Lung microvascular endothelial cell (primary cell): ENCODE measurements around the gene RASGRP2. TPM values are rescaled to one million over a fixed set of nuclear protein-coding genes. Genes with fewer than 3 reads are reported as not detected.

Experiments
- DNase-seq, 2 donors: peaks; one replicate each; pipeline versions ENCODE4 v3.0.0 to v3.0.0-alpha.2; 2010; ENCODE audit warnings: low read depth in 2 of 2
- total RNA-seq: library from RNA; depleted of rRNA; stranded (reverse); fragments of >200 nt; gene quantifications from 2 replicates; pipeline ENCODE4 v1.2.1, GENCODE V29; 2014

The RASGRP2 gene
- total RNA-seq, 1 donor from 2014 or later, result 4.4 TPM

DNA sequence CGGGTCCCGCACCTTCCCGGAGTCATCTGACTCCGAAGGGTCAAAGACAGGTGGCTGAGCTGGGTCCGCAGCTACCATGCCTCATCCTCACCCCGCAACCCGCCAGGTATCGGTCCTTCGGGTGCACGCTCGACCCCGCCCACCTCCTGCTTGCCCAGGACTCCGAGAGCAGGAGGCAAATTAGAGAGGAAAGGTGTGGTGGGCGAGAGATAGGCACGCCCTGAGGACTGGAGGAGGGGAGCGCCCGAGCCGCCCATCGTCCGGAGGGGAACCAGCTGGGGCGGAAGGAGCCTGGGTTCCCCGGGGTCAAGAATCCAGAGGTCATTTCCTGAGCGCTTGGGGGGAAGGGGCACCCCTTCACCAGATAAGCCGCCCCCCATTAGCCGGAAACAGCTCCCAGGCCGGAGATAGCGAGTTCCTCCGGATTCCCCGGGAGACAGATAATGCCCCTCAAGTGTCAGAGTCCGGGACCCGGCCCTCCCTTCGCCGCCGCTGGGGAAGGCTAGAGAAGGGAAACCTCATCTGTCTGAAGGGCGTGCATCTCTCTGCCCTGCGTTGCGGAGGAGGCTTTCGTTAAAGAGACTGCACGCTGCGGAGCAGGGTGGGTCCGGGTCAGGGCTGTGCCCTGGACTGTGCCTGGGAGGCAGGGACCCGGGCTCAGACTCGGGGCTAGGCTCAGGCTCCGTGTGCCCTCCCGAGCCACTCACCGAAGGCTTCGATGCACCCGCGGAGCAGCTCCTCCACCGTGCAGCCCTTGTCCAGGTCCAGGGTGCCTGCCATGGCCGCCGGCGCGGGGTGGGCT lies 1.7 kb downstream of the RASGRP2 start:
- no peak for DNase-seq

GRCh38 chr11:64741375-64742086 lies 2.4 kb downstream of the RASGRP2 start:
- no peak for DNase-seq

GRCh38 chr11:64739871-64740270 lies 4.1 kb downstream of the RASGRP2 start:
- DNase-seq, result no peak

DNA sequence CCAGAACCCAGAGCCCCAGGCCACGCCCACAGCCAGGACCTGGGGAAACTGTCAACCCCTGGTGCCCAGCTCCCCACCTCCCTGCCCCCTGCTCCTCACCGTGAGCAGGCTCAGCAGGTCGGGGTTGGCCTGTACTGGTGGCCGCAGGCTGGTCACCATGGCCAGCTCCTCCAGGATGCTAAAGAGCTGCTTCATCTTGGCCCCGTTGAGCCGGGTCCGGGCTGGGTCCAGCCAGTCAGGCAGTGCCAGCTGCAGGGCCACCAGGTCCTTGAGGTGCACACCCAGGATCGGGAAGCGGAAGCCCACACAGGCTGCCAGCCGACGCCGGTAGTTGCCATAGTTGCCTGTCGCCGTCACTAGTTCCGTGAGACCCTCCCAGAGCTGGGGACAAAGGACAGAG lies 7.3 kb downstream of the RASGRP2 start:
- no peak for DNase-seq

- DNase-seq, result no peak
Measured at GRCh38 chr11:64735725-64736259, 8.2 kb downstream of the RASGRP2 start.

GRCh38 chr11:64734811-64735724 lies 8.9 kb downstream of the RASGRP2 start:
- DNase-seq, result no peak

DNA sequence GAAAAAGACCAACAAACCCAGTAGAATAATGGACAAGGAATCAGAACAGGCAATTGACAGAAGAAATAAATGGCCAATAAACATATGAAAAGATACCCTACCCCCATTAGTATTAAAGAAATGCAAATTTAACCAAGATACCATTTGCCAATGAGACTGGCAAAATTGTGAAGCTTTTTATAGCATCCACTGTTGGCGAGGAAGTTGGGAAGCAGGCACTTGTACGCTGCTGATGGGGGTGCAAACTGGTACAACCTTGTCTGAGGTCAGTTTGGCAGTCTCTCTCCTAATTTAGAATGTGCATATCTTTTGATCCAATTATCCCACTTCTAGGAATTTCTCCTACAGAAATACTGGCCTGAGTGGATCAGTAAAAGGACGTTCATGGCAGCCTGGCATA lies 12.3 kb downstream of the RASGRP2 start:
- DNase-seq, result no peak

DNA sequence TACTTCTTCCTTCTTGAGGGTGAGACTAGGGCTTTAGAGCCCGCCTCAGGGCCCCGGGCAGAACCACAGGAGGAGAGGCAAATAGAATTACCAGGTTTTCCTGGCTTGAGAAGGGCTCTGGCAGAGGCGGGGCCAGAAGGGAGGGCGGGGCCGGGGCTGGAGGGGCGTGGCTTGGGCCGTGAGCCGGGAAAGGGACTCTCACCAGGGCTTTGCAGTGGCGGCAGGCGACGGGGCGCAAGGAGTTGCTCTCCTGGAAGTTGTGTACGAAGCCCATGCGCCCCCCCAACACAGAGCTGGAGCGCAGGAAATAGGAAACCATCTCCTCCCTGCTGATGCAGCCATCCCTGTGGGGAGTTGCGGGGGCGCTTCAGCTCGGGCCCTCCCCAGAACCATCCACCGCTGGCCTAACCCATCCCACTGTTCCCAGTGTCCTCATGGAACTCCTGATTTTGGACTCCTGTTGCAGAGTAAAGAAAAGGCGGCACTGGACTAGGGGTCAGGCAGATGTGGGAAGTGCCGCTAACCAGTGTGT lies 14.0 kb downstream of the RASGRP2 start:
- DNase-seq, result no peak

- no peak for DNase-seq
Measured at GRCh38 chr11:64728757-64729365, 15.1 kb downstream of the RASGRP2 start.

DNA sequence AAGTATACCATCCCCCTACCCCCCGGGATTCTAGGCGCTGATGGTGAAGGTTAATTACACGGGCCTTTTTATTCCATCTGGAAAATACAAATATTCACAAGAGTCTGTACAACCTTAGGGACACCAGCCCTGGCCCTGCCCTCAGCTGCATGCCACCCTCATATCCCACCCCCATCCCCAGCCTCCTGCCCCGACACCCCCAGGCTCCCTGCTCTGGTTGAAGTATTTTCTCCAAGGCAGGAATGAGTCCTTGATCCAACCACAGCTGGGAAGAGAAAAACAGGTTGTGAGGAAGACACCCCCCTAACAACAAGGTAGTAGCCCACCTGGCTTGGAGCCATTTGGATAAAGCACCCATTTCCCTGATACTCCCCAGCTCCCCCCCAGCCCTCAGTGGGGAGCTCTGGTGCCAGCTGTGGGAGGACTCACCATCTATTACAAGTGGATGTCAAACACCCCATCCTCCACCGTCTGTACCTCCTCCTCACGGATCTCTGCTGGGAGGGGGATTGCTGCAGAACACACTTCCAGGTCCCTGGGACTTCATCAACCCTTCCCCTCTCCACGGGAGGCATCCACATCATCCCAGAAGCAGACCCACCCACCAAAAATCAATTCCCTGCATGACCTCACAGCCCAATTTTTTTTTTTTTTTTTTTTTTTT lies 16.9 kb downstream of the RASGRP2 start:
- DNase-seq, result no peak

DNA sequence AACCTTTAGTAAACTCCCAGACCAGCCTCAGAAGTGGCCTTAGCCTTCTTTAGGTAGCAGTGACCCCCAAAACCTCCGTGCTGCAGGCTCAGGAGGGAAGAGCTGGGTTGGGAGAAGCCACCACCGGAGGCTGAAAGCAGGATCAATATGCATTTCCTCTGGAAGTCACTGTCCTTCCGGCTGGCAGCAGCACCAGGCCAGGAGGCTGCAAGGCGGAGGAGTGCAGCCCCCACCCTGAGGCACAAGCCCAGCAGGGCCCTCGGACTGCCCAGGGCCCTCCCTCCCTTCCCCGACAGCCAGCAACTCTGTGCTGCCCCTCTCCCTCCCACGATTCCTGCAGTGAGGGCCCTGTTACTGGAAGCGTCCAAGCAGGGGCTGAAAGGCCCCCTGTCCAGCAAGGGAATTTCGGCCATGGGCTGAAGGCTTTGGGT lies 17.7 kb downstream of the RASGRP2 start:
- DNase-seq, result no peak

GRCh38 chr11:64724863-64725532 lies 18.9 kb downstream of the RASGRP2 start:
- no peak for DNase-seq

DNA sequence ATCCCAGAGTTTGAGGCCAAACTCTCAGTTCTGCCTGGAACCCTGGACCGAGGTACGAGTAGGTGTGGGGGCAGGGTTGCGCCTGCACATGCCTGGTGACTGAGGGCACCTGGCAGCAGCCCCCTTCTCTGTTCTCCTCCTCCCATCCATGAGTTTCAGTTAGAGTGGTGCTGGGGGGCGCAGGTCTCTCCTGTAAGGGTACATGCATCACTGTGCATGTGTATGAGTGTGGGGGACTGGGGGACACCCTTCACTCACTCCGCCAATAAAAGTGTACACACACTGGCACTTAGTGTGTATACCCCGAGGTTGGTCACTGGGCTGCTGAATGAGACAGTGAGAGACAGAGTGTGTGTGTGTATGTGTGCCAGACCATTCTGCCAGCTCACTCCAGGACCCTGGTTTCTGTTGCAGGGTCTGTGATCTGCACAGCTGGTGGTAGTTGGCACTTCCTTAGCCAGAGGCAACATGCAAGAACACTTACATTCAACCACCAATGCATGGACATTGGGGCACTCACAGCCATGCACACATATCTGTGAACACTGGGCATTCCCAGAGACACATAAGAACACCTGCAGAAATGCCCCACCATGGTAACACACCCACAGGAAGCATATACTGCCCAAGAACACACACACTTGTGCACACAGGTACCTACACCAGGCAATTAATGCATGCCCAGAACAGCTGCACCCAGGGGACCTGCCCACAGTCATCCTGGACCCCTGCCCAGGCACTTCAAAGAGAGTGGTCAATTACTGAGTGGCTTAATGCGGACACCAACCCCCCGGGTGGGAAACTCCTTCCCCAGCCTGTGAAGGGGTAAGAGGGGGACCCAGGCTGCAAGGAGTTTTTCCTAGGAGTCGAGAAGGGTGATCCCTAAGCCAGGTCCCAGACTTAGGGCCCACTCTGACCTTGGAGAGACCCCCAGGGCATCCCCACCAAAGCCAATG lies 19.8 kb downstream of the RASGRP2 start:
- DNase-seq, result no peak

GRCh38 chr11:64723117-64723906 lies 20.6 kb downstream of the RASGRP2 start, which contains the start of gene NRXN2:
TSS of gene NRXN2 (minus strand) at chr11:64723197. CDS start at chr11:64713699, 9,498 bp downstream.
- peak; percentile 77 to 85 for DNase-seq

DNA sequence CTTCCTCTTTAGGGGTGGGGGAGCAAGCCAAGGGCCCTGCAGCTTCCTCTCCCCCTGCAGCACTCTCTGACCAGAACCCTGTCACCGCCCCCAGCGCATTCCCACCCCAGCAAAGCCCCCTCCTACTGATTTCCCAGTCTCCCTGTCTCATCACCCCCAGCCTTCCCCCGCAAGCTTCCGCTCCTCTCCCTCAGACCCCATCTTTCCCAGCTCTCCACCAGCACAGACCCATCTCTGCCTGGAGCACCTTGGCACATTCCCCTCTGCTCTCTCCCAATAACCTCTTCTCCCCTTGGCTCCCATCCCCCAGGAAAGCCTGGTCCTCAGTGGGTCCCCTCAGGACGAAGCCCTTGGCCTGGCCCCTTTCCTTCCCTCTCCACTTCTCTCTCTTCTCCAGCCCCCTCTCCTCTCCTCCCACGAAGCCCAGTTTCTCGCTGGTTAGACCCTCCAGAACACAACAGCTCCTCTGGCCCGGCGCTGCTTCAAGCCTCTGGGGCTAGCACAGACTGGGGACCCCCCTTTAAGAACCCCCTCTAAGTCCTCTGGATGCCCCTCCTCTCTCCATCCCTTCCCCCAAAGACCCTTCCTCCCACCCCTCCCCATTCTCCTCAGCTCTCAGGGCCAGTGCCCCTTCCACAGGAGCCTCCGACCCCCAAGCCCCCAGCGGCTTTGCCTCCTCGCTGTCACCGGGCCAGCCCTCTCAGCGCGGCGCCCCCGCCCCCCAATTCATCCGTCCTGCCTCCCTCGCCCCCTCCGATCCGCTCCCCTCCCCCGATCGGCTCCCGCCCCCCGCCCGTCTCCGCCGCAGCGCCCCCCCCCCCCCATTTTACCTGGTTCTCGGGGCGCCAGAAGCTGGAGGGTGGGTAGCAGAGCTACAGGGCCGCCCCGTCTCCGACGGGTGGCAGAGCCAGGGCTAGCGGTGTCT lies 21.5 kb downstream of the RASGRP2 start:
- no peak for DNase-seq

GRCh38 chr11:64721359-64721699 lies 22.6 kb downstream of the RASGRP2 start:
- DNase-seq, result no peak
